A549 (cell line): ENCODE measurements around the gene HOXA7.

ENCODE experiments used
- BHLHE40 ChIP-seq: IDR thresholded peaks from 2 replicates; pipeline ENCODE4 v1.6.1; 2012; ENCODE audit warnings: low read depth, low read length, inconsistent platforms
- CBX2 ChIP-seq: fragments of 200-600 bp; sonication (generic); IDR thresholded peaks from 2 replicates; pipeline ENCODE4 v1.6.1; 2016; ENCODE audit warnings: low read depth, mild to moderate bottlenecking, borderline replicate concordance
- CEBPB ChIP-seq, 2 experiments: fragments of >200 bp in 1 of 2; sonication (Bioruptor Twin) in 1 of 2; formaldehyde crosslinking in 1 of 2; IDR thresholded peaks; 2 replicates each; pipeline ENCODE4 v1.6.1; 2012 to 2016
- EP300 ChIP-seq, 2 experiments: fragments of >200 bp; sonication (Bioruptor Twin); formaldehyde crosslinking; IDR thresholded peaks; 2 replicates in 1 of 2; 3 replicates in 1 of 2; pipeline ENCODE4 v1.6.1; 2016 to 2017
- KDM5A ChIP-seq: fragments of 200-600 bp; sonication (generic); IDR thresholded peaks from 2 replicates; pipeline ENCODE4 v1.6.1; 2016; ENCODE audit warnings: antibody characterized with exemption, mild to moderate bottlenecking
- MAFK ChIP-seq: fragments of 450-650 bp; IDR thresholded peaks from 2 replicates; pipeline ENCODE4 v1.6.1; 2014; ENCODE audit not compliant: partially characterized antibody
- PHF8 ChIP-seq: fragments of 200-600 bp; sonication (generic); IDR thresholded peaks from 2 replicates; pipeline ENCODE4 v1.6.1; 2016; ENCODE audit warnings: low read depth, mild to moderate bottlenecking, antibody characterized with exemption, moderate library complexity, borderline replicate concordance
- POLR2A ChIP-seq: IDR thresholded peaks from 2 replicates; pipeline ENCODE4 v1.6.1; 2012; ENCODE audit warnings: mild to moderate bottlenecking, low read length
- RCOR1 ChIP-seq: fragments of 150-350 bp; IDR thresholded peaks from 2 replicates; pipeline ENCODE4 v1.6.1; 2014; ENCODE audit warnings: antibody characterized with exemption, low read length, low read depth
- SREBF2 ChIP-seq: fragments of 450-650 bp; IDR thresholded peaks from 2 replicates; pipeline ENCODE4 v1.6.1; 2014; ENCODE audit warnings: mild to moderate bottlenecking, moderate library complexity
- TF ChIP-seq, protein P1 (sequence below): IDR thresholded peaks from 2 replicates; pipeline ENCODE4 v1.6.1; 2012
- TF ChIP-seq, protein P2 (sequence below): fragments of >200 bp; sonication (Bioruptor Twin); formaldehyde crosslinking; IDR thresholded peaks from 3 replicates; pipeline ENCODE4 v1.5.1; 2016
- TF ChIP-seq, protein P3 (sequence below): fragments of >200 bp; sonication (Bioruptor Twin); formaldehyde crosslinking; IDR thresholded peaks from 2 replicates; pipeline ENCODE4 v1.6.1; 2016
- TF ChIP-seq, protein P4 (sequence below): fragments of 200-600 bp; sonication (generic); IDR thresholded peaks from 2 replicates; pipeline ENCODE4 v1.6.1; 2016; ENCODE audit warnings: antibody characterized with exemption, mild to moderate bottlenecking, moderate library complexity

- TF ChIP-seq BHLHE40 (no peak), CEBPB (IDR thresholded peaks at IDR 0.05) (no peak), EP300 (IDR thresholded peaks at IDR 0.05) (no peak), POLR2A (no peak), RCOR1 (no peak), MAFK (no peak), KDM5A (no peak), SREBF2 (no peak), CBX2 (no peak), PHF8 (no peak)
- TF ChIP-seq, protein P1, sequence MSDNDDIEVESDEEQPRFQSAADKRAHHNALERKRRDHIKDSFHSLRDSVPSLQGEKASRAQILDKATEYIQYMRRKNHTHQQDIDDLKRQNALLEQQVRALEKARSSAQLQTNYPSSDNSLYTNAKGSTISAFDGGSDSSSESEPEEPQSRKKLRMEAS, result no peak
- TF ChIP-seq, protein P2, sequence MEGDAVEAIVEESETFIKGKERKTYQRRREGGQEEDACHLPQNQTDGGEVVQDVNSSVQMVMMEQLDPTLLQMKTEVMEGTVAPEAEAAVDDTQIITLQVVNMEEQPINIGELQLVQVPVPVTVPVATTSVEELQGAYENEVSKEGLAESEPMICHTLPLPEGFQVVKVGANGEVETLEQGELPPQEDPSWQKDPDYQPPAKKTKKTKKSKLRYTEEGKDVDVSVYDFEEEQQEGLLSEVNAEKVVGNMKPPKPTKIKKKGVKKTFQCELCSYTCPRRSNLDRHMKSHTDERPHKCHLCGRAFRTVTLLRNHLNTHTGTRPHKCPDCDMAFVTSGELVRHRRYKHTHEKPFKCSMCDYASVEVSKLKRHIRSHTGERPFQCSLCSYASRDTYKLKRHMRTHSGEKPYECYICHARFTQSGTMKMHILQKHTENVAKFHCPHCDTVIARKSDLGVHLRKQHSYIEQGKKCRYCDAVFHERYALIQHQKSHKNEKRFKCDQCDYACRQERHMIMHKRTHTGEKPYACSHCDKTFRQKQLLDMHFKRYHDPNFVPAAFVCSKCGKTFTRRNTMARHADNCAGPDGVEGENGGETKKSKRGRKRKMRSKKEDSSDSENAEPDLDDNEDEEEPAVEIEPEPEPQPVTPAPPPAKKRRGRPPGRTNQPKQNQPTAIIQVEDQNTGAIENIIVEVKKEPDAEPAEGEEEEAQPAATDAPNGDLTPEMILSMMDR, result no peak
- TF ChIP-seq, protein P3, sequence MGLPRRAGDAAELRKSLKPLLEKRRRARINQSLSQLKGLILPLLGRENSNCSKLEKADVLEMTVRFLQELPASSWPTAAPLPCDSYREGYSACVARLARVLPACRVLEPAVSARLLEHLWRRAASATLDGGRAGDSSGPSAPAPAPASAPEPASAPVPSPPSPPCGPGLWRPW, result no peak
- TF ChIP-seq, protein P4, sequence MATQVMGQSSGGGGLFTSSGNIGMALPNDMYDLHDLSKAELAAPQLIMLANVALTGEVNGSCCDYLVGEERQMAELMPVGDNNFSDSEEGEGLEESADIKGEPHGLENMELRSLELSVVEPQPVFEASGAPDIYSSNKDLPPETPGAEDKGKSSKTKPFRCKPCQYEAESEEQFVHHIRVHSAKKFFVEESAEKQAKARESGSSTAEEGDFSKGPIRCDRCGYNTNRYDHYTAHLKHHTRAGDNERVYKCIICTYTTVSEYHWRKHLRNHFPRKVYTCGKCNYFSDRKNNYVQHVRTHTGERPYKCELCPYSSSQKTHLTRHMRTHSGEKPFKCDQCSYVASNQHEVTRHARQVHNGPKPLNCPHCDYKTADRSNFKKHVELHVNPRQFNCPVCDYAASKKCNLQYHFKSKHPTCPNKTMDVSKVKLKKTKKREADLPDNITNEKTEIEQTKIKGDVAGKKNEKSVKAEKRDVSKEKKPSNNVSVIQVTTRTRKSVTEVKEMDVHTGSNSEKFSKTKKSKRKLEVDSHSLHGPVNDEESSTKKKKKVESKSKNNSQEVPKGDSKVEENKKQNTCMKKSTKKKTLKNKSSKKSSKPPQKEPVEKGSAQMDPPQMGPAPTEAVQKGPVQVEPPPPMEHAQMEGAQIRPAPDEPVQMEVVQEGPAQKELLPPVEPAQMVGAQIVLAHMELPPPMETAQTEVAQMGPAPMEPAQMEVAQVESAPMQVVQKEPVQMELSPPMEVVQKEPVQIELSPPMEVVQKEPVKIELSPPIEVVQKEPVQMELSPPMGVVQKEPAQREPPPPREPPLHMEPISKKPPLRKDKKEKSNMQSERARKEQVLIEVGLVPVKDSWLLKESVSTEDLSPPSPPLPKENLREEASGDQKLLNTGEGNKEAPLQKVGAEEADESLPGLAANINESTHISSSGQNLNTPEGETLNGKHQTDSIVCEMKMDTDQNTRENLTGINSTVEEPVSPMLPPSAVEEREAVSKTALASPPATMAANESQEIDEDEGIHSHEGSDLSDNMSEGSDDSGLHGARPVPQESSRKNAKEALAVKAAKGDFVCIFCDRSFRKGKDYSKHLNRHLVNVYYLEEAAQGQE, result no peak
These were observed 40.9 kb upstream of the HOXA7 start for GRCh38 chr7:27197137-27198042.
